Medulla oblongata (tissue), 1 donor: ENCODE measurements around the gene GAS7.
"Not testable (repeated sequence)": the region's sequence is repeated elsewhere in the genome, so short reads cannot be mapped to it uniquely, and the experiment has no call there.

Experiments used
- DNase-seq: peaks from one replicate; pipeline ENCODE4 v3.0.0-alpha.2; 2015; ENCODE audit errors: extremely low spot score

The GAS7 gene

GRCh38 chr17:9942885-9943284 is 255.5 kb downstream of the GAS7 start:
- no peak for DNase-seq

- no peak for DNase-seq
Measured at GRCh38 chr17:9941305-9941704, 257.1 kb downstream of the GAS7 start.

- no peak for DNase-seq
Measured at GRCh38 chr17:9940841-9941240, 257.6 kb downstream of the GAS7 start.

GRCh38 chr17:9938764-9939163 is 259.6 kb downstream of the GAS7 start:
- no peak for DNase-seq

- no peak for DNase-seq
Measured at GRCh38 chr17:9937901-9938300, 260.5 kb downstream of the GAS7 start.

- peak; percentile 54 for DNase-seq
Measured at GRCh38 chr17:9937241-9937761, 261.1 kb downstream of the GAS7 start.

- DNase-seq, result no peak
Measured at GRCh38 chr17:9936095-9936494, 262.3 kb downstream of the GAS7 start.

GRCh38 chr17:9935408-9935807 is 263.0 kb downstream of the GAS7 start:
- DNase-seq, result peak; percentile 58

GRCh38 chr17:9934331-9934730 is 264.1 kb downstream of the GAS7 start:
- DNase-seq, result no peak

GRCh38 chr17:9932491-9932890 is 265.9 kb downstream of the GAS7 start:
- no peak for DNase-seq

GRCh38 chr17:9931144-9931741 is 267.2 kb downstream of the GAS7 start:
- no peak for DNase-seq

GRCh38 chr17:9929871-9930270 is 268.5 kb downstream of the GAS7 start:
- no peak for DNase-seq

GRCh38 chr17:9928601-9929333 is 269.6 kb downstream of the GAS7 start:
- DNase-seq, result no peak

GRCh38 chr17:9926150-9926804 is 272.1 kb downstream of the GAS7 start:
- DNase-seq, result no peak

GRCh38 chr17:9925457-9925856 is 272.9 kb downstream of the GAS7 start:
- no peak for DNase-seq

GRCh38 chr17:9924735-9925191 is 273.6 kb downstream of the GAS7 start:
- peak; percentile 94 for DNase-seq

- DNase-seq, result no peak
Measured at GRCh38 chr17:9922012-9922848, 276.2 kb downstream of the GAS7 start.

- not testable (repeated sequence) for DNase-seq
Measured at GRCh38 chr17:9921216-9921615, 277.2 kb downstream of the GAS7 start.

GRCh38 chr17:9918804-9919352 is 279.5 kb downstream of the GAS7 start:
- no peak for DNase-seq

- no peak for DNase-seq
Measured at GRCh38 chr17:9918352-9918751, 280.1 kb downstream of the GAS7 start.

- no peak for DNase-seq
Measured at GRCh38 chr17:9917801-9918200, 280.6 kb downstream of the GAS7 start.
